PC-3 (cell line): ENCODE results near the gene KHK. TPM values are rescaled to one million over a fixed set of nuclear protein-coding genes. Genes with fewer than 3 reads are reported as not detected.
A peak's percentile ranks its signal among the peaks of the same experiment; 100 is the strongest.

Experiments
- ATAC-seq: fragments of 200-7000 bp; cut with Tn5 transposase; 2 replicates; pipeline ENCODE4 v1.9.1; 2020; ENCODE audit warnings: mild to moderate bottlenecking, moderate library complexity
- BruUV-seq: library from RNA; stranded (reverse); fragments of 400-500 nt; replicated peaks from 2 replicates; lab custom pipeline; 2021; lab: Mats Ljungman, UMichigan
- CTCF ChIA-PET: fragments of 300-600 bp; sonication (Branson Sonifier 250); formaldehyde crosslinking; loops from one replicate; lab custom pipeline; 2022; ENCODE audit warnings: antibody characterized with exemption; lab: Charles Lee
- POLR2A ChIA-PET: fragments of 300-600 bp; sonication (Branson Sonifier 250); formaldehyde crosslinking; loops from one replicate; lab custom pipeline; 2022; ENCODE audit warnings: antibody characterized with exemption; ENCODE audit not compliant: unreplicated experiment; lab: Charles Lee
- DNase-seq: peaks from one replicate; pipeline ENCODE4 v3.0.0-alpha.2; 2015
- H2AFZ ChIP-seq: fragments of 300-600 bp; sonication (generic); 2 replicates; pipeline ENCODE4 v1.6.0; 2016; ENCODE audit warnings: antibody characterized with exemption, low read length
- H3F3A ChIP-seq: fragments of 300-600 bp; sonication (generic); one replicate; pipeline ENCODE4 v1.6.0; 2017; ENCODE audit warnings: antibody characterized with exemption, low read length, control low read depth, mild to moderate bottlenecking; ENCODE audit not compliant: unreplicated experiment
- H3K27ac ChIP-seq: fragments of 300-600 bp; sonication (generic); 2 replicates; pipeline ENCODE4 v1.5.1; 2016; ENCODE audit warnings: mild to moderate bottlenecking, low read length
- H3K27me3 ChIP-seq: fragments of 300-600 bp; sonication (generic); 2 replicates; pipeline ENCODE4 v1.6.1; 2016; ENCODE audit warnings: low read length, mixed read lengths
- H3K36me3 ChIP-seq: fragments of 300-600 bp; sonication (generic); 2 replicates; pipeline ENCODE4 v1.6.1; 2016; ENCODE audit warnings: low read depth, mixed run types, low read length, mixed read lengths
- H3K4me1 ChIP-seq: fragments of 300-600 bp; sonication (generic); 2 replicates; pipeline ENCODE4 v1.5.1; 2016; ENCODE audit warnings: low read length; ENCODE audit not compliant: insufficient read depth
- H3K4me2 ChIP-seq: fragments of 300-600 bp; sonication (generic); 2 replicates; pipeline ENCODE4 v1.6.0; 2016; ENCODE audit warnings: low read length
- H3K4me3 ChIP-seq: fragments of 300-600 bp; sonication (generic); 2 replicates; pipeline ENCODE4 v1.5.1; 2016; ENCODE audit warnings: mild to moderate bottlenecking, low read length, mixed read lengths
- H3K79me2 ChIP-seq: fragments of 300-600 bp; sonication (generic); 2 replicates; pipeline ENCODE4 v1.6.1; 2017; ENCODE audit warnings: low read length, mixed read lengths
- H3K9ac ChIP-seq: fragments of 300-600 bp; sonication (generic); 2 replicates; pipeline ENCODE4 v1.6.0; 2016; ENCODE audit warnings: mild to moderate bottlenecking, low read length
- H3K9me2 ChIP-seq: fragments of 300-600 bp; sonication (generic); replicated peaks from 2 replicates; pipeline ENCODE4 v1.6.1; 2016; ENCODE audit warnings: mixed run types, low read length, mixed read lengths
- H3K9me3 ChIP-seq: fragments of 300-600 bp; sonication (generic); 2 replicates; pipeline ENCODE4 v1.6.1; 2016; ENCODE audit warnings: low read length, mixed read lengths
- H4K20me1 ChIP-seq: fragments of 300-600 bp; sonication (generic); 2 replicates; pipeline ENCODE4 v1.6.1; 2016; ENCODE audit warnings: low read length, mixed read lengths
- EZH2 ChIP-seq: fragments of 300-600 bp; sonication (generic); IDR thresholded peaks from one replicate; pipeline ENCODE4 v1.6.1; 2017; ENCODE audit warnings: antibody characterized with exemption, mild to moderate bottlenecking, low read length; ENCODE audit not compliant: unreplicated experiment
- EZH2phosphoT487 ChIP-seq: fragments of 300-600 bp; sonication (generic); IDR thresholded peaks from 2 replicates; pipeline ENCODE4 v1.6.1; 2018; ENCODE audit warnings: mild to moderate bottlenecking, antibody characterized with exemption, low read length, borderline replicate concordance
- intact Hi-C: fragments of 100-400 bp; cut with micrococcal nuclease; formaldehyde crosslinking; loops from 2 replicates; pipeline ENCODE4 v1.9.0; 2023
- total RNA-seq: library from RNA; depleted of rRNA; stranded (reverse); fragments of >200 nt; gene quantifications from 2 replicates; pipeline ENCODE4 v1.2.3, GENCODE V29; 2014
- TF ChIP-seq, protein P1 (sequence below): fragments of 300-600 bp; sonication (generic); conservative IDR thresholded peaks from 2 replicates; pipeline ENCODE4 v1.5.1; 2017; ENCODE audit warnings: antibody characterized with exemption, low read depth, mild to moderate bottlenecking, low read length

Gene KHK
- total RNA-seq, 1 experiment from 2014 or later: 11.0 TPM

GRCh38 chr2:27086090-27086723, 365 bp upstream of the KHK start:
- ChIA-PET CTCF (interaction anchor here (0.6 to 1.3 kb wide), 1 partner anchor 105 kb away, joined by 3 to 6 read pairs; no protein-coding TSS in a partner anchor), POLR2A (interaction anchor here (0.6 to 0.7 kb wide), 2 partner anchors 124 to 217 kb away, joined by 3 to 8 read pairs; no protein-coding TSS in a partner anchor)
- BruUV-seq: no TSS peak
- Histone ChIP-seq H3K9me3 (no peaks in the 10 kb centered on the region), H3K9me2 (no peaks in the 10 kb centered on the region), H3F3A (no peaks in the 10 kb centered on the region), H3K9ac (peak overlapping the region; percentile 80), H3K27ac (no peak overlapping the region), H3K36me3 (no peaks in the 10 kb centered on the region), H3K4me3 (peak overlapping the region; percentile 86), H2AFZ (peak overlapping the region; percentile 97), H3K27me3 (no peaks in the 10 kb centered on the region), H3K79me2 (no peaks in the 10 kb centered on the region), H4K20me1 (no peaks in the 10 kb centered on the region), H3K4me2 (peak overlapping the region; percentile 98), H3K4me1 (peaks cover 19% of the 10 kb centered on the region; the same call in 1 of the 2 replicates)
- TF ChIP-seq EZH2: no peak
- TF ChIP-seq, protein P1, sequence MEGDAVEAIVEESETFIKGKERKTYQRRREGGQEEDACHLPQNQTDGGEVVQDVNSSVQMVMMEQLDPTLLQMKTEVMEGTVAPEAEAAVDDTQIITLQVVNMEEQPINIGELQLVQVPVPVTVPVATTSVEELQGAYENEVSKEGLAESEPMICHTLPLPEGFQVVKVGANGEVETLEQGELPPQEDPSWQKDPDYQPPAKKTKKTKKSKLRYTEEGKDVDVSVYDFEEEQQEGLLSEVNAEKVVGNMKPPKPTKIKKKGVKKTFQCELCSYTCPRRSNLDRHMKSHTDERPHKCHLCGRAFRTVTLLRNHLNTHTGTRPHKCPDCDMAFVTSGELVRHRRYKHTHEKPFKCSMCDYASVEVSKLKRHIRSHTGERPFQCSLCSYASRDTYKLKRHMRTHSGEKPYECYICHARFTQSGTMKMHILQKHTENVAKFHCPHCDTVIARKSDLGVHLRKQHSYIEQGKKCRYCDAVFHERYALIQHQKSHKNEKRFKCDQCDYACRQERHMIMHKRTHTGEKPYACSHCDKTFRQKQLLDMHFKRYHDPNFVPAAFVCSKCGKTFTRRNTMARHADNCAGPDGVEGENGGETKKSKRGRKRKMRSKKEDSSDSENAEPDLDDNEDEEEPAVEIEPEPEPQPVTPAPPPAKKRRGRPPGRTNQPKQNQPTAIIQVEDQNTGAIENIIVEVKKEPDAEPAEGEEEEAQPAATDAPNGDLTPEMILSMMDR: peak; percentile 66
- intact Hi-C loops: loop anchor here (1.0 kb wide), 1 partner anchor 54 kb away; the partner anchor contains the start of gene TMEM214
- DNase-seq (peak; percentile 96), ATAC-seq (peak; percentile 84)

DNA sequence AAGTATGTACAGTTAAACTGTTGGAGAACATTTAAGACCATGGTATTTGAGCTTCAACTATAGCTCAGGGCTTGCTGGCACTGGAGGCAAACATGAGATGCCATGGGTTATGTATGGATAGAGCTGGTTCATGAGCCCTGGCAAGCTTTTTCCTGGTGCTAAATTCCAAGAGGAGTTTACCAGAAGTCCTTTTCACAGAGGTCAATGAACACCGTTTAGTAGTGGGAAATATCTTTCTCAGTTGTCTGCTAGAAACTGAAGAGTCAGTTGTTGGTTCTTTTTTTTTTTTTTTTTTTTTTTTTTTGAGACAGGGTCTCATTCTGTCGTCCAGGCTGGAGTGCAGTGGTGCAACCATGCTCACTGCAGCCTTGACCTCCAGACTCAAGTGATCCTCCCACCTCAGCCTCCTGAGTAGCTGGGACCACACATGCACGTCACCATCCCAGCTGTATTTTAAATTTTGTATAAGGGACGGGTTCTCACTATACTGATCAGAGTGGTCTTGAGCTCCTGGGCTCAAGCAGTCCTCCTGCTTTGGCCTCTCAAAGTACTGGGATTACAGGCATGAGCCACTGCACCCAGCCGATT, 1.3 kb downstream of the KHK start:
- no peaks in the 10 kb centered on the region for H3K36me3 ChIP-seq
- H3K4me1 ChIP-seq: peaks cover 14% of the 10 kb centered on the region; the same call in 1 of the 2 replicates
- DNase-seq (no peak), ATAC-seq (no peak)
- no peak overlapping the region for H3K9ac ChIP-seq
- H2AFZ ChIP-seq: no peak overlapping the region
- TF ChIP-seq EZH2phosphoT487 (no peak), EZH2 (no peak)
- TF ChIP-seq, protein P1: no peak
- intact Hi-C loops: no loop called here
- no peak overlapping the region; the same call in 1 of the 2 replicates for H3K4me3 ChIP-seq
- no peak overlapping the region for H3K27ac ChIP-seq
- peak overlapping the region; percentile 98 for H3K4me2 ChIP-seq
- H3F3A ChIP-seq: no peaks in the 10 kb centered on the region
- no peaks in the 10 kb centered on the region for H3K9me3 ChIP-seq
- H3K79me2 ChIP-seq: no peaks in the 10 kb centered on the region
- no peaks in the 10 kb centered on the region for H4K20me1 ChIP-seq
- no TSS peak for BruUV-seq
- no peaks in the 10 kb centered on the region for H3K9me2 ChIP-seq
- H3K27me3 ChIP-seq: no peaks in the 10 kb centered on the region
- ChIA-PET POLR2A (interaction anchor here (0.7 kb wide), 1 partner anchor 206 kb away, joined by 39 read pairs; no protein-coding TSS in a partner anchor), CTCF (interaction anchor here (0.6 to 1.3 kb wide), 3 partner anchors 9 to 126 kb away, joined by 3 to 6 read pairs (median 4); no protein-coding TSS in a partner anchor)
